ENCODE measurements around the gene STX19.

STX19 gene

GRCh38 chr3:94036909-94037507 is 8.6 kb upstream of the STX19 start:
- peak; percentile 20 for DNase-seq (ENCODE audit: low spot score)

GRCh38 chr3:94026623-94027022 is 1.8 kb downstream of the STX19 start:
- no peak for DNase-seq (ENCODE audit: low spot score)

GRCh38 chr3:94024385-94024784 is 4.0 kb downstream of the STX19 start:
- DNase-seq (ENCODE audit: low spot score) = no peak

- no peak for DNase-seq (ENCODE audit: low spot score)
These were observed 8.1 kb downstream of the STX19 start for GRCh38 chr3:94020293-94020692.

- no peak for DNase-seq (ENCODE audit: low spot score)
These were observed 8.7 kb downstream of the STX19 start for GRCh38 chr3:94019659-94020058.

- no peak for DNase-seq (ENCODE audit: low spot score)
These were observed 13.4 kb downstream of the STX19 start for GRCh38 chr3:94015025-94015424.

- no peak for DNase-seq (ENCODE audit: low spot score)
These were observed 16.2 kb downstream of the STX19 start for GRCh38 chr3:94012185-94012584.

- no peak for DNase-seq (ENCODE audit: low spot score)
These were observed 17.1 kb downstream of the STX19 start for GRCh38 chr3:94011233-94011711.

GRCh38 chr3:94009608-94010007 is 18.8 kb downstream of the STX19 start:
- no peak for DNase-seq (ENCODE audit: low spot score)

GRCh38 chr3:94008253-94008652 is 20.1 kb downstream of the STX19 start:
- no peak for DNase-seq (ENCODE audit: low spot score)

GRCh38 chr3:94004301-94004910 is 24.0 kb downstream of the STX19 start:
- DNase-seq (ENCODE audit: low spot score) = peak; percentile 66

- no peak for DNase-seq (ENCODE audit: low spot score)
These were observed 26.4 kb downstream of the STX19 start for GRCh38 chr3:94001827-94002495.

- no peak for DNase-seq (ENCODE audit: low spot score)
These were observed 27.2 kb downstream of the STX19 start for GRCh38 chr3:94001191-94001590.

GRCh38 chr3:93994056-93994455 is 34.3 kb downstream of the STX19 start:
- DNase-seq (ENCODE audit: low spot score) = no peak

- no peak for DNase-seq (ENCODE audit: low spot score)
These were observed 36.2 kb downstream of the STX19 start for GRCh38 chr3:93992207-93992606.

GRCh38 chr3:93991631-93992030 is 36.8 kb downstream of the STX19 start:
- no peak for DNase-seq (ENCODE audit: low spot score)

- no peak for DNase-seq (ENCODE audit: low spot score)
These were observed 39.2 kb downstream of the STX19 start for GRCh38 chr3:93989241-93989640.

- no peak for DNase-seq (ENCODE audit: low spot score)
These were observed 39.6 kb downstream of the STX19 start for GRCh38 chr3:93988764-93989163.

- no peak for DNase-seq (ENCODE audit: low spot score)
These were observed 40.1 kb downstream of the STX19 start for GRCh38 chr3:93988283-93988682.

GRCh38 chr3:93984618-93985017 is 43.8 kb downstream of the STX19 start:
- DNase-seq (ENCODE audit: low spot score) = no peak

- DNase-seq (ENCODE audit: low spot score) = no peak
These were observed 45.0 kb downstream of the STX19 start for GRCh38 chr3:93983408-93983807.

- no peak for DNase-seq (ENCODE audit: low spot score)
These were observed 46.7 kb downstream of the STX19 start for GRCh38 chr3:93981649-93982048.

- peak; percentile 96 for DNase-seq (ENCODE audit: low spot score)
These were observed 48.3 kb downstream of the STX19 start, which contains the start of gene ARL13B for GRCh38 chr3:93979850-93980676. ARL13B (plus strand) TSS chr3:93980155; CDS start chr3:93980424, 269 bp downstream.

All from CD4-positive, alpha-beta T cell treated with Interleukin-2 at 100 ng/mL for 4 hours (primary cell).